CD4-positive, alpha-beta T cell treated with Interleukin-12 subunit alpha and Interleukin-12 subunit beta, for 1 hour (primary cell): ENCODE results near the gene LRMDA.
"Not testable (repeated sequence)": the region's sequence is repeated elsewhere in the genome, so short reads cannot be mapped to it uniquely, and the experiment has no call there.

ENCODE experiments used
- DNase-seq: peaks from one replicate; pipeline ENCODE4 v3.0.0-alpha.2; 2020

LRMDA gene

DNA sequence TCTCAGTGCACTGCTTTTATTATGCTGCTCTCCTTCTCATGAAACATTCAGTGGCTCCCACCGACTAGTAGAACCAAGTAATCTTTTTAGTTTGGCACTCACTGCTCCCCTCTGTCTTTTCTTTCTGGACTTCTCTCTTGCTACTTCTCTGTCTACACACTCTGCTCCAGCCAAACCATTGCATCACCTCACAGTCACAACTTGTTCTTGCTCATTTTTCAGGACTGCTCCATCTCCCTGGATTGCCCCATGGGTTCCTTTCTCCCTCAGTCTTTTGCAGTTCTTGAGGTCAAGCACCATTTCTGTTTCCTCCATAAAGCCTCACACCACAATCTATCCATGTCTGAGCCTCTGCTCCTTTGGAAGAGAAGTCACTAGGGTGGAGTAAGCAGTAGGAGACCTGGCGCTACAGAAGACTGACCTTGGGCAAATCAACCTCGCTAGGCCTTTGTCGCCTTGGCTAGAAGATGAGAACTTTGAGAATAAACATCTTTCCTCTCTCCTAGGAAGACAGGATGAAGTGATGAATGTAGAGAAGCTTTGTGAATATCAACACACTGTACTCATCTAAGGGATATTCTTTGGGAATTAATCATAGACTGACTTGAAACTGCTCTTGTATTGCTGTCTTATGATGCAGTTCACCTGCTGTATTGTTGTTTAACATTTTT is 186.2 kb downstream of the LRMDA start:
- no peak for DNase-seq

DNA sequence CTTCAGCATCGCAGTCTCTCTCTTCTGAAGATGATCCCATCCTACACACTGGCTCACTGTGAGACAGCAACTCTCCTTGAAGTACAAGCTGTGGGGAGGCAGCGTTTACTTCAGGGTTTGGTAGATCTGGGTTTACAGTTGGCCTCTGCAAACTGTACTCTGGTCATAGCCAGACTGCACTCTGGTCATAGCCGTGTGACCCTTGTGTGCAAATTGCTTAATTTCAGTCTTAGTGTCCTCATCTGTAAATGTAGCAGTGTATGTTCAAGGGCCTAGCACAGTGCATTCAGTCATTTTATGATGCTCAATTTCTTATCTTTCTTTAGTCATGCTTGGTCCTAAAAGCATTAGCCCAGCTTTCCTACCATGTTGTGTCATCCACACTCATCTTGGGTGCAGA is 188.2 kb downstream of the LRMDA start:
- no peak for DNase-seq

GRCh38 chr10:75620356-75620755 is 188.9 kb downstream of the LRMDA start:
- no peak for DNase-seq

GRCh38 chr10:75621003-75621402 is 189.6 kb downstream of the LRMDA start:
- not testable (repeated sequence) for DNase-seq

DNA sequence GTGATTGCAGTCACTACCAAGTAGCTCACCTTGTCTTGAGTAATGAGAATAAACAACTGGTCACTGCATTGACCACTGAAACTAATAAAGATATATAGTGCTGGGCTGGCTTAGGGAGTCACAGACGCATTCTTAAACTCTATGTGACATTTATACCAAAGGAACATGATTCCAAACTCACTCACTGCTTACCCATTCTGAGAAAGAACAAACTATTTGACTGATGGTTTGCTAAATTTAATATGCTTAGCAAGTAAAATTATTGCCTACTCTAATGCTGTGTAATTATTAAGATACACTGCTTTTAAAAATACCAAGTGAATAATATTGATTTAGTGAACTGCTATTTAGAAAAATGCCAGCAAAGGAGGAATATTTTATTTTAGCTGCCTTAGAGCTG is 191.1 kb downstream of the LRMDA start:
- DNase-seq: no peak

DNA sequence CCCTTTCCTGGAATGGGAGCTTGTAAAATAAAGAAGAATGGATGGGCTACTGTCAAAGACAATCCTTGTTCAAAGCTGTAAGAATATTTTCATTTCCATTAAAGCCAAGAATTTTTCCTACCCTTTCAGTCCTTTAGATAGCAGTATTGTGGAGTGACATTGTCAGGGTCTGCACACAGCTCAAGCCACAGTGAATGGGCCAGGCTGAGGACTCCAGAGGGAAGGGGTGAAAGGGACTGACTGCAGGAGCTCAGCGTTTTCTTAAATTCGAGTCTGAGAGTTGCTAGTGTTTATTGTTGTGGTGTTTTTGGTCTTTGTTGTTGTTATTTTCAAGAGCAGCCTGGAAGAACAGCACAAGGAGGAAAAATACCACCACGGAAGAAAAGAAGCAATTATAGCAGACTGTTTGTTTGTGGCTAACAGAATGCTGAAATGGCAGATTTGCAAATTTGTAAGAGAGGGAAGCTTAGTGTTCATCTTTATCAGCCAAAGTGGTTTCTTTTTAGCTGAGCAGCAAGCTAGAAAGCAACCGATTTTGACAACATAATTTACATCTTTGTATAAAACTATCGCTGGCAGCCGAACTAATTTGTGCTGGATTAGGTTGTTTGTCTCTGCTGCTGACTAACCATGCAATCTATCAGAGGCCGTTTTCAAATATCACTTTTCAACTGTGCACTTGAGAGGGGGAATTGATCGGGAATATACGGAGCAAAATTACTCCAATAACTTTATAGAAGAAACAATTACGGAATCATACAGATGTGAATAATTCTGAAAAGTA is 192.1 kb downstream of the LRMDA start:
- DNase-seq: no peak

DNA sequence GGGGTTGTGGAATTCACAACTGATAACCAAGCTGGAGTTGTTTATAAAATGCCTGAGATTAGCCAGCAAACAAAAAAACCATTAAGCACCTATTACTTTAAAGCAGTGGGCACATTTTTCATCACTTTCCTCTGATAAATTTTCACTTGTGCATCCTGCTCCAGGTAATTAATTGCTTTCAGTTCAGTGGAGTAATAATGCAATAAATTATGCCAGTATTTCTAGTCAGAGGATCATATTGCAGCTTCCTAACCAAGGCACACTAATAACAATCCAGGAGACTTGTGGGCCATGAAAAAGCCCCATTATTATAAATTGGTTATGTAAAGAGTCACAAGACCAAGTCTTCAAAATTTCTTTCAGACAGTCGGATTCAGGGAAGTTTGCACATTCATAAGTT is 193.2 kb downstream of the LRMDA start:
- DNase-seq: no peak

- DNase-seq: no peak
These were observed 199.3 kb downstream of the LRMDA start for GRCh38 chr10:75630746-75631145.

DNA sequence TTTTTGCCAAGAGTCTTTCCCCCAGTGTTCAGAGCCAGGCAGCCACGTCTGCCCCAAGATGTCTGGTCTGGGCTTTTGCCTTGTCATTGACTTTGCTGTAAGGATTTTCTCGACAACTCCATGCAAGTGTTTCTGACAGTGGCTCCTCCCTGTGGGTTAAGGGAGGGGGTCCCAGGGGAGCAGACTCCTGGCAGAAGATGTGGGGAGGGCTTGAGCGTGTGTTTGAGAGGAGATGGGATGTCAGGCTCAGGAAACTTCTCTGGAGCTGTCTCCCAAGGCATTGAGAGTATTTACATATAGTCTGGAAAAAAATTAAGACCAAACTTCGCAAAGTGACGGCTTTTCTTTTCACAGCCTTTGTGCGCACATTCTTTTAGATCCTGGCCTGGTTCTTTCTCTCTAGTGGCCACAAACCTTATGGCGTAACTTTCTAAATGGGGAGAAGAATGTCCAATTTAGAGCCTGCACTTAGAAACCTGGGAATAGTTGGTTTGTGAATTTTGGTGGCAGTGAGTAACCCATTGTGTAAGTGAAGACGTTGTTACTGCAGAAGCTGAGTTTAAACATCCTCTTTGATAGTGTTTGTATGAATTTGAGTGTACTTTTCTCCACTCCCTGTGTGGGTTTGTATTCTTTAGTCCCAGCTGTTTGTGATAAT is 201.5 kb downstream of the LRMDA start:
- DNase-seq: no peak

DNA sequence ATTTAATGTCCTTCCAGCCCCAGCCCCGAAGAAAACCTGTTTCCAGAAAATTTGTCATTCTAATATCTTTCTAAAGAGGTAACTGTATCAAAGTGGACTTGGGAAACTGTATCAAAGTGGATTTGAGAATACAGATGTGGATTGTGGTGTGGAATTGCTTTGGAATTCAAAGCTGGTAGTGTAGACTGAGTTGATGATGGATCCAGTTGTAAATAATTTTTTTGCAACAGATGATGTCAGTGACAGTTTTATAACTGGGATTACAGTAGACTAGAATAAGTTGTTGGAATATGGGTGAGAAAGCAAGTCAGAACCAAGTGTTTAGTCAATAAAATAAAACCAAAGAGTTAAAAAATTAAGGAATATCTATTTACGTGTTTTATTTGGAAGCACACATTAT is 202.1 kb downstream of the LRMDA start:
- no peak for DNase-seq

DNA sequence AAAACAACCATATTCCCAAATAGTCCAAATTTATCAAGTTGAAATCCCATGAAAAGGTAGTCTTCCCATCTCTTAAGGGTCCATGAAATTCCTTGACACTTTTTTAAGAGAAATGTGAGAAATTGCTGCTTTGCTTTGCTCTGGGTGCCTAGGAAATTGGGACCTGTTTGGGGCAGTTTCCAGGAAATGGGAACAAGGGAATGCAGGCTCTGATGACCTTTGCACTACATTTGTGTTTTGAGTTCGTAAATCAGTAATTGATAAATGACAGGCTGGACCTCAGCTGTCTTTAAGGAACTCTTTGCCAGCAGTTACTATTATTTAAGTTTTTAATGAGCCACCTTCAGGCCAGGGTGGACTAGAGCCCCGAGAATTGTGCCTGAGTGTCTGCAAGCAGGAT is 203.5 kb downstream of the LRMDA start:
- DNase-seq: no peak

GRCh38 chr10:75638752-75639151 is 207.3 kb downstream of the LRMDA start:
- no peak for DNase-seq

GRCh38 chr10:75639736-75640135 is 208.3 kb downstream of the LRMDA start:
- DNase-seq: no peak

- no peak for DNase-seq
These were observed 209.0 kb downstream of the LRMDA start for GRCh38 chr10:75640381-75640780.

DNA sequence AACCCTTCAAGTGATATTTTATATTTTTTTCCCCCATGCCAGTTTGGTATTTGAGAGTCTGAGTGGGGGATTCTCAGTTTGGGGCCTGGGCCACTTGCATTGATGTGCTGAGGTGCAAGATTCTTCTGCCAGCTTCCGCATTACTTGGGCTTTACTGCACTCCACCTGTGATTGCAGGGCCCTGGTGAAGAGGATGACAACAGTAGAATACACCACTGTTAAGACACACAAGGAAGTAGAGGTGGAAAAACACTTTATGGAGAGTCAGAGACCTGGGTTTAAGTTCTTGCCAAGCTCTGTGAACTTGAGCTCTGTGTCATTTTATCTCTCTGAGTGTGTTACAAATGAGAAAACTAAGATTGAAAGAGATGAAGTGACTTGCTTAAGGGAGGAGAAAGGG is 209.4 kb downstream of the LRMDA start:
- DNase-seq: no peak

DNA sequence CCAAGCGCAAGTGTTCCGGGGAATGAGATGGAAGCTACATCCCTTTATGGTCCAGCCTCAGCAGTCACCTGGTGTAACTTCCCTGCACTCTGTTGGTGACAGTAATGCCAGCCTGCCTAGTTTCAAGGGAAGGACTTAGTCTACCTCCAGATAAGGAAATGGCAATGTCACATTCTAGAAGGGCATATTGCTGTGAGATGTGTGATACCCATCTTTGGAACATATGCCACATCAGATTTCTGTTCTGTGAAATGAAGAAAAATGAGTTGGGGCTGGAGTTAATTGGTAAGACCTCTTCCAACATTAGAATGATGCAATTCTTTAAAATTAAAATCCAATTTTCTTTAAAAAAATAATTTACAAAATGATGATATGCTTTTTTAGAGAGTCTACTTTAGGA is 212.0 kb downstream of the LRMDA start:
- DNase-seq: no peak

GRCh38 chr10:75643944-75644692 is 212.7 kb downstream of the LRMDA start:
- no peak for DNase-seq

GRCh38 chr10:75645704-75646103 is 214.3 kb downstream of the LRMDA start:
- DNase-seq: no peak

- no peak for DNase-seq
These were observed 214.9 kb downstream of the LRMDA start for GRCh38 chr10:75646218-75646915.

- no peak for DNase-seq
These were observed 215.5 kb downstream of the LRMDA start for GRCh38 chr10:75646916-75647315.

DNA sequence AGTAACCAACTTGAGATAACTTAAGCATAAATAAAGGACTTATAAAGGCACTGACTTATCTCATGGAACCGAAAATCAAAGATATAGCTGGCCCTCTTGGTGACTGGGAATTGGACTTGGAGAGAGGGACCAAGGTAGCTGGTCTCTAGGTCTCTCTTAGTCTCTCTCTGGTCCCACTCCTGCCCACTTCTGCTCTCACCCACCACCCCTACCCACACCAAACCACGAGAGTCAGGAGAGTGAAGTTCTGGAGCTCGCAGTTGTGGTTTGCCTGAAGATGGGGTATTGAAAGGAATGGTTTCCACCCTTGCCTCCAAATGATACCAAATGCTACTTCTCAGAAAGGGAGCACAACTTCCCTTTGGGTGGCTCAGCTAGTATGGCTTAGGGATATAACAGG is 216.3 kb downstream of the LRMDA start:
- no peak for DNase-seq

DNA sequence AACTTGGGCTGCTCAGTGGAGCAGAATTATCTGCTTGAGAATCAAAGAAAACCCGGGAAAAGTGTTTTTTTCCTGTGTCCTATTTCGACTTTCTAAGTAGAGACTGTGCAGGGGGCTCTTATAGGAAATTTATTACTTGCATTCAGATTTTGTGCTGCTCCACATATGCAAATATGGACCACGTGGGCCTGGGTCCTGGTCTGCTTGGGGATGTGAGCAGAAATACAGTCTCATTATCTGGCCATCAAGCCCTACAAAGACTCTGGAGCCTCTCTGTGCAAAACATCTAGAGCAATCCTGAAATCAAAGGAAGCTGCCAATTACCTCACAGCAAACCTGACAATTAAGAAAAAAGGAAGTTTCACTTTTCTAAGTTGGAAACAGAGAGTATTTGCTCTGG is 216.9 kb downstream of the LRMDA start:
- DNase-seq: no peak

- DNase-seq: no peak
These were observed 217.4 kb downstream of the LRMDA start for GRCh38 chr10:75648854-75649253.
